Naive thymus-derived CD8-positive, alpha-beta T cell (primary cell): ENCODE results near the gene EPO. TPM values are rescaled to one million over a fixed set of nuclear protein-coding genes. Genes with fewer than 3 reads are reported as not detected.
"Not testable (repeated sequence)": the region's sequence is repeated elsewhere in the genome, so short reads cannot be mapped to it uniquely, and the experiment has no call there.

Experiments used
- ATAC-seq, 2 donors: fragments of 150-1000 bp; cut with Tn5 transposase in 1 of 2; sonication (Bioruptor Pico), chemical (Tn5 transposase) in 1 of 2; 1 replicate in 1 of 2; 2 replicates in 1 of 2; pipeline ENCODE4 v1.10.0; 2021; ENCODE audit warnings: mild to moderate bottlenecking in 2 of 2, moderate library complexity in 2 of 2
- POLR2A ChIA-PET: fragments of 350-600 bp; sonication (Branson Sonifier 250); formaldehyde crosslinking; loops from one replicate; lab custom pipeline; 2021; ENCODE audit warnings: antibody characterized with exemption; lab: Charles Lee
- DNase-seq, 10 donors: peaks; one replicate each; pipeline versions ENCODE4 v3.0.0 to v3.0.0-alpha.2; 2020 to 2022
- H3K27ac Mint-ChIP-seq, 10 donors: one replicate each; pipeline ENCODE4 v1.8.0; 2020 to 2022; ENCODE audit warnings: mild to moderate bottlenecking in 10 of 10, mixed read lengths in 10 of 10, moderate library complexity in 4 of 10, inconsistent platforms in 1 of 10
- H3K27me3 Mint-ChIP-seq, 5 donors: one replicate each; pipeline ENCODE4 v1.8.0; 2021 to 2022; ENCODE audit warnings: mixed read lengths in 5 of 5
- H3K36me3 Mint-ChIP-seq, 3 donors: one replicate each; pipeline ENCODE4 v1.8.0; 2020 to 2022; ENCODE audit warnings: mixed read lengths in 3 of 3, mild to moderate bottlenecking in 2 of 3, inconsistent platforms in 1 of 3
- H3K4me1 Mint-ChIP-seq, 4 donors: one replicate each; pipeline ENCODE4 v1.8.0; 2021 to 2022; ENCODE audit warnings: mixed read lengths in 4 of 4
- H3K4me3 Mint-ChIP-seq, 10 donors: one replicate each; pipeline ENCODE4 v1.8.0; 2020 to 2022; ENCODE audit warnings: mild to moderate bottlenecking in 10 of 10, mixed read lengths in 10 of 10, moderate library complexity in 6 of 10, inconsistent platforms in 1 of 10
- H3K9me3 Mint-ChIP-seq, 9 donors: one replicate each; pipeline ENCODE4 v1.8.0; 2020 to 2022; ENCODE audit warnings: mixed read lengths in 9 of 9, mild to moderate bottlenecking in 3 of 9, inconsistent platforms in 1 of 9, moderate library complexity in 1 of 9
- polyA plus RNA-seq, 3 donors: library from polyadenylated mRNA; unstranded; fragments of 300-500 nt; fragmentation: Illumina TruSeq; gene quantifications; one replicate each; pipeline ENCODE4 v1.2.3, GENCODE V29; 2021
- total RNA-seq, 8 experiments: library from RNA in 2 of 8; stranded (reverse) in 2 of 8; gene quantifications; one replicate each; pipeline ENCODE4 v1.2.3 and lab custom pipeline; 2021 to 2026

Gene EPO
- total and polyA plus RNA-seq, 5 experiments from 2014 or later, result not detected

GRCh38 chr7:100706672-100707311 is 13.5 kb upstream of the EPO start:
- peaks cover 0 to 4% (median 0%) of the 10 kb centered on the region in 3 donors for H3K36me3 Mint-ChIP-seq
- no peak for ATAC-seq
- no peaks in the 10 kb centered on the region for H3K27me3 Mint-ChIP-seq
- DNase-seq, result no peak
- H3K9me3 Mint-ChIP-seq, result no peaks in the 10 kb centered on the region
- POLR2A ChIA-PET, result interaction anchor here (0.9 to 3.3 kb wide), 11 partner anchors 13 to 278 kb away, joined by 3 to 43 read pairs (median 15); partner anchors contain the start of genes FBXO24, GIGYF1, LRCH4 and SLC12A9
- H3K27ac Mint-ChIP-seq, result peak overlapping the region; percentile 88 to 96 (median 93)
- H3K4me1 Mint-ChIP-seq, result peaks cover 8 to 25% (median 20%) of the 10 kb centered on the region in 4 donors
- peak overlapping the region; percentile 91 to 99 (median 96) for H3K4me3 Mint-ChIP-seq

- DNase-seq, result no peak
- peak overlapping the region in 5 of 10 donors; percentile 7 to 97 (median 19) for H3K4me3 Mint-ChIP-seq
These were observed 11.9 kb upstream of the EPO start for GRCh38 chr7:100708395-100708794.

GRCh38 chr7:100710452-100710851 is 9.8 kb upstream of the EPO start:
- DNase-seq, result no peak
- Mint-ChIP-seq H3K27me3 (peaks cover 0 to 2% (median 0%) of the 10 kb centered on the region in 5 donors), H3K36me3 (peaks cover 0 to 4% (median 0%) of the 10 kb centered on the region in 3 donors), H3K9me3 (no peaks in the 10 kb centered on the region), H3K4me3 (no peak overlapping the region), H3K27ac (no peak overlapping the region), H3K4me1 (peaks cover 8 to 22% (median 19%) of the 10 kb centered on the region in 4 donors)
- POLR2A ChIA-PET, result interaction anchor here (0.9 kb wide), 1 partner anchor 138 kb away, joined by 5 read pairs; no protein-coding TSS in a partner anchor
- no peak for ATAC-seq

More at GRCh38 chr7:100708395-100708794, 11.9 kb upstream of the EPO start:
- ATAC-seq, result no peak
- POLR2A ChIA-PET, result interaction anchor here (0.6 to 0.7 kb wide), 2 partner anchors 144 to 376 kb away, joined by 5 to 9 read pairs; partner anchors contain the start of gene SLC12A9
- Mint-ChIP-seq H3K4me1 (peaks cover 8 to 25% (median 20%) of the 10 kb centered on the region in 4 donors), H3K36me3 (peaks cover 0 to 4% (median 0%) of the 10 kb centered on the region in 3 donors), H3K27ac (no peak overlapping the region), H3K27me3 (no peaks in the 10 kb centered on the region), H3K9me3 (no peaks in the 10 kb centered on the region)

GRCh38 chr7:100711369-100711768 is 8.9 kb upstream of the EPO start:
- POLR2A ChIA-PET, result interaction anchor here (0.9 to 1.1 kb wide), 2 partner anchors 139 to 150 kb away, joined by 3 to 5 read pairs; no protein-coding TSS in a partner anchor
- ATAC-seq, result no peak
- DNase-seq, result no peak

GRCh38 chr7:100714725-100715124 is 5.5 kb upstream of the EPO start:
- POLR2A ChIA-PET, result interaction anchor here (0.5 kb wide), 1 partner anchor 42 kb away, joined by 3 read pairs; no protein-coding TSS in a partner anchor
- H3K4me3 Mint-ChIP-seq, result no peak overlapping the region
- peaks cover 0 to 17% (median 11%) of the 10 kb centered on the region in 9 donors for H3K9me3 Mint-ChIP-seq
- H3K27me3 Mint-ChIP-seq, result peaks cover 7 to 16% (median 9%) of the 10 kb centered on the region in 5 donors
- no peak for DNase-seq
- no peak overlapping the region for H3K27ac Mint-ChIP-seq
- H3K36me3 Mint-ChIP-seq, result no peaks in the 10 kb centered on the region
- no peak for ATAC-seq
- H3K4me1 Mint-ChIP-seq, result peaks cover 0 to 1% (median 0%) of the 10 kb centered on the region in 4 donors

More at GRCh38 chr7:100711369-100711768, 8.9 kb upstream of the EPO start:
- Mint-ChIP-seq H3K27me3 (peaks cover 0 to 2% (median 0%) of the 10 kb centered on the region in 5 donors), H3K36me3 (peaks cover 0 to 4% (median 0%) of the 10 kb centered on the region in 3 donors), H3K9me3 (no peaks in the 10 kb centered on the region), H3K27ac (no peak overlapping the region), H3K4me1 (peaks cover 4 to 15% (median 12%) of the 10 kb centered on the region in 4 donors), H3K4me3 (no peak overlapping the region)

- H3K36me3 Mint-ChIP-seq, DNase-seq, H3K4me1 Mint-ChIP-seq, H3K27ac Mint-ChIP-seq, ATAC-seq, H3K4me3 Mint-ChIP-seq, POLR2A ChIA-PET: not testable (repeated sequence)
- Mint-ChIP-seq H3K9me3 (peaks cover 0 to 17% (median 11%) of the 10 kb centered on the region in 9 donors), H3K27me3 (peaks cover 17 to 29% (median 26%) of the 10 kb centered on the region in 5 donors)
These were observed 3.2 kb upstream of the EPO start for GRCh38 chr7:100717073-100717472.

GRCh38 chr7:100719523-100720278 is 567 bp upstream of the EPO start:
- peak overlapping the region in 3 of 10 donors; percentile 12 to 81 (median 25) for H3K27ac Mint-ChIP-seq
- peaks cover 0 to 4% (median under 1%) of the 10 kb centered on the region in 4 donors for H3K4me1 Mint-ChIP-seq
- H3K27me3 Mint-ChIP-seq, result peaks cover 27 to 55% (median 41%) of the 10 kb centered on the region in 5 donors

GRCh38 chr7:100720671-100721504 is 620 bp downstream of the EPO start:
- peaks cover 0 to 17% (median 11%) of the 10 kb centered on the region in 9 donors for H3K9me3 Mint-ChIP-seq
- H3K27ac Mint-ChIP-seq, result peak overlapping the region in 1 of 10 donors; percentile 13
- peak overlapping the region in 2 of 10 donors; percentile 31 to 68 for H3K4me3 Mint-ChIP-seq
- ATAC-seq, result no peak
- DNase-seq, result no peak
- peaks cover 24 to 56% (median 44%) of the 10 kb centered on the region in 5 donors for H3K27me3 Mint-ChIP-seq
- H3K4me1 Mint-ChIP-seq, result peaks cover 3 to 6% (median 5%) of the 10 kb centered on the region in 4 donors
- POLR2A ChIA-PET, result interaction anchor here (0.6 kb wide), 1 partner anchor 224 kb away, joined by 3 read pairs; no protein-coding TSS in a partner anchor
- peaks cover 0 to 4% (median 0%) of the 10 kb centered on the region in 3 donors for H3K36me3 Mint-ChIP-seq

More at GRCh38 chr7:100719523-100720278, 567 bp upstream of the EPO start:
- POLR2A ChIA-PET, result interaction anchor here (0.7 kb wide), 1 partner anchor 25 kb away, joined by 3 read pairs; no protein-coding TSS in a partner anchor
- Mint-ChIP-seq H3K36me3 (peaks cover 0 to 4% (median 0%) of the 10 kb centered on the region in 3 donors), H3K4me3 (peak overlapping the region in 4 of 10 donors; percentile 31 to 48 (median 40)), H3K9me3 (peaks cover 0 to 17% (median 11%) of the 10 kb centered on the region in 9 donors)
- DNase-seq, result no peak
- ATAC-seq, result no peak

- Mint-ChIP-seq H3K4me1 (peaks cover 3 to 6% (median 5%) of the 10 kb centered on the region in 4 donors), H3K27ac (peak overlapping the region in 1 of 10 donors; percentile 13), H3K27me3 (peaks cover 24 to 56% (median 44%) of the 10 kb centered on the region in 5 donors), H3K9me3 (peaks cover 0 to 17% (median 11%) of the 10 kb centered on the region in 9 donors), H3K36me3 (peaks cover 0 to 4% (median 0%) of the 10 kb centered on the region in 3 donors), H3K4me3 (peak overlapping the region in 1 of 10 donors; percentile 9)
- DNase-seq (no peak), ATAC-seq (no peak)
- POLR2A ChIA-PET, result no interaction called here
These were observed 1.2 kb downstream of the EPO start for GRCh38 chr7:100721505-100721812.

GRCh38 chr7:100722480-100723212 is 2.4 kb downstream of the EPO start:
- Mint-ChIP-seq H3K27me3 (peaks cover 22 to 62% (median 44%) of the 10 kb centered on the region in 5 donors), H3K9me3 (peaks cover 0 to 17% (median 11%) of the 10 kb centered on the region in 9 donors), H3K4me3 (no peak overlapping the region), H3K27ac (no peak overlapping the region), H3K4me1 (peaks cover 2 to 6% (median 4%) of the 10 kb centered on the region in 4 donors), H3K36me3 (peaks cover 0 to 4% (median 0%) of the 10 kb centered on the region in 3 donors)
- DNase-seq (no peak), ATAC-seq (no peak)
- POLR2A ChIA-PET, result no interaction called here
